TTC549 (cell line): Measurements from ENCODE around the gene MROH8.

Source experiments
- FAIRE-seq: peaks from 2 replicates; lab custom pipeline; 2012; peaks lifted over from hg19 to GRCh38; lab: Jason Lieb, UNC

The MROH8 gene

DNA sequence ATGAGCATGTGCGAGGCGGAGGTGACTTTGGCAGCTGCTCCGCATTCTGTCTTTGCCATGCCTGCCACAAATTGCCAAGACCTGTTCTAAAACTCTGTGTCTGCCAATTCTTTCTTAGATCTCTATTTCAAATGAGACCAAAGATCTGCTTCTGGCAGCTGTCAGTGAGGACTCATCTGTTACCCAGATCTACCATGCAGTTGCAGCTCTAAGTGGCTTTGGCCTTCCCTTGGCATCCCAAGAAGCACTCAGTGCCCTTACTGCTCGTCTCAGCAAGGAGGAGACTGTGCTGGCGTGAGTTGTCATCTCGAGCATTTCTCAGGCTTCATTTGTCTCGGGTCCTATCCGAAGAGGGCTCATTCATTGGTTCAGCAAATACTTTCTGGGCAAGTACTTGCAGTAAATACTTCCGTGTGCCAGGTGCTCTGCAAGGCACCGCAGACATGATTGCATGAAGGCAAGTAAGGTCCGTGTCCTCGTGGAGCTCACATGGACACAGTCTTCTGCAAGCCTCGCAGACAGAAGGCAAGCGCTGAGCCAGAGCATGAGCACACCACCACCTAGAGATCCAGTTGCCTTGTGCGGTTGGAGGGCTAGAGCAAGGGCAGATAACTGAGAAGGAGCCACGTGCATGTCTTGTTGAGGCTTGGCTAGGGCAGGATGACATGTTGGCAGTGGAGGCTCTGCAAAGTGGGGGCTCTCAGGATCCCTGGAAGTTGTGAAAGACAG, 19.7 kb upstream of the MROH8 start:
- FAIRE-seq, result no peak

- no peak for FAIRE-seq
These were observed 15.5 kb upstream of the MROH8 start for GRCh38 chr20:37194621-37195417.

- FAIRE-seq, result no peak
These were observed 14.5 kb upstream of the MROH8 start for GRCh38 chr20:37193821-37194220.

GRCh38 chr20:37193226-37193625, 13.9 kb upstream of the MROH8 start:
- FAIRE-seq, result no peak

GRCh38 chr20:37192137-37192854, 12.9 kb upstream of the MROH8 start:
- FAIRE-seq, result peak; percentile 17

DNA sequence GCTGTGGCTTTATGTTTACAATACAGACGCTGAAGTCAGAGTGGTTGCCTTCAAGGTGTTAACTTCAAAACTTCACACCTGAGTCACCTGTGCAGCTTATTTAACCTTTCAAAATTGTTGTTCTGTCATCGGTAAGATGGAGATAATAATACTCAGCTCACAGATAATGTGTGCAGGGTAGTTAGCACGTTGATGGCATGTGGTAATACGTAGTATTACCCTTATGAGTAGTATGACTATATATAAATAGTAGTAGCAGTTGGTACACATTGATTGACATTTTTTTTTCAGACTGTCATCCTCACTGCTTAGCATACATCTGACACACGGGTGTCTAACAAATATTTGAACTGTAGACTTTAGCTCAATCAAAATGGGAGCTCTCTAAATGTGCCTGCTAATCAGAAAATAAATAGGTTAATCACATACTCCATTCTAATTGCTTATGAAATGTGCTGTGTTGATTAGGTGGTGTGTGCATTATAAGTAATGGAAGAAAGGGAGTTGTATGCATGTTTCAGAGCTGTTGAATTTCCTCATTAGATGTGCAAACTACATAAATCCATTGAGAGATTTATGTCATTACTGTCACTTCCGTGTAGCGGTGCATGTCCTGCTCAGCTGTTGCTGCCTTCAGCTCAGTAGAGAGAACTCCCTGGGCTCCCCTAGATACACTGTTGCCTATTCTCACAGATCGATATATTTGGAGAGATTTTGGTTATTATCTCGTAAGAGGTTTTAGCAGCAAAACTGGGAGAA, 11.2 kb upstream of the MROH8 start:
- FAIRE-seq, result no peak

GRCh38 chr20:37189416-37190016, 10.2 kb upstream of the MROH8 start:
- no peak for FAIRE-seq

DNA sequence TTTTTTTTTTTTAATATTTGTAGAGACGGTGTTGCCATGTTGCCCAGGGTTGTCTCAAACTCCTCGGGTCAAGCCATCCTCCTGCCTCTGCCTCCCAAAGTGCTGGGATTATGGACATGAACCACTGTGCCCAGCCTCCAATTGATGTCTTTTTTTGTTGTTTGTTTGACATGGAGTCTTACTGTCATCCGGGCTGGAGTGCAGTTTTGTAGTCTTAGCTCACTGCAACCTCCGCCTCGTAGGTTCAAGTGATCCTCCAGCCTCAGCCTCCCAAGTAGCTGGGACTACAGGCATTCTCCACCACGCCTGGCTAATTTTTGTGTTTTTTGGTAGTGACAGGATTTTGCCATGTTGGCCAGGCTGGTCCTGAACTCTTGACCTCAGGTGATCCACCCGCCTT, 9.4 kb upstream of the MROH8 start:
- no peak for FAIRE-seq

- no peak for FAIRE-seq
These were observed 6.3 kb upstream of the MROH8 start for GRCh38 chr20:37185686-37186085.

DNA sequence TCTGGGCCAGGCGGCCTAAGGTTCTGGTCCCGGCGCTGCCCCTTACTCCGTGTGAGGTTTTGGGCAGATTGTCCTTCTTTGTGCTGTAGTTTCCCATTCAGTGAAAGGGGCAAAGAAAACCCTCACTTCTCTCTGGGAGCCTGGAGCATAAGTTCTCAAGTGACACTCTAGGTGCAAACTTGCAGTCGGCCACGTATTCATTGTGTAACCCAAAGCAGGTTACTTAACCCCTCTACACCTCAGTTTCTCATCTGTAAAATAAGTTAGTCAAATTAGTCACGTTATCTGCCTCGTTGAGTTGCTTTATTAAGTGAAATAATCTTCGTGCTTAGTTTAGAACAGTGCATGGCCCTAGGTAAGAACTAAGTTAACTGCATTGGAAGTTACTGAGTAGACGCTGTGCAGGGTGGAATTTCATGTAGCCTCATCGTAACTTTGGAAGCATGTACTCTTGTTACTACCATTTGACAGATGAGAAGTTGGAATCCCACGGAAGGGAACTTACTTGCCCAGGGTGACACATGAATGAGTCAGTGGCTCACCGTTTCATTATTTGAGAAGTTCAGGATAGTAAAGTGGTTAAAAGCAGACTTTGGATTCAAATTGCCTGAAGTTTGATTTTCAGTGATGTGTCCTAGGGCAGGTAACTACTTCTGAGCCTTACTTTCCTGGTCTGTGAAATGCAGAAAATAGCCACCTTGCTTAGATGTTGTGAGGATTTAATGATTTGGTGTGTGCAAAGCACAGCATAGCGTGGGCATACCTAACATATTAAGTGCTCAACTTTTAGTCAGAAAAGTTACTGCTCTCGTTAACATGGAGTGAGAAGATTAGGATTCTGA, 556 bp upstream of the MROH8 start:
- no peak for FAIRE-seq

DNA sequence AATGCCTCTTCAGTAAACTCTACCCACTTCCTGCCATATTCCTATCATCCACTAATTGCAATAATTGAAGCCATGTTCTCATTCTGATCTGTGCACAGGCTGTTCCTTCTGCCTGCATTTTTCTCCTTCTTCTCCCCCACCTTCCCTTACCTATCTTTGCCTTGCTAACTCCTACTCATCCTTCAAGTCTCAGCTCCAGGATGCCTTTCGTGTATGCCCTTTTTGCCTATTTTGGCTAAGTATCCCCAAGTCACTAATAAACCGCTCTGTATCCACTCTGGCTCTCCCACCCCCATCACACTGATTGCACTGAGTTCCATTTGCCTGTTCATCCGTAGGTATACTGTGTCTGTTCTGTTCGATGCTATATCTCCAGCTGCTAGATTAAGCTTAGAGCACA, 6.5 kb downstream of the MROH8 start:
- FAIRE-seq, result no peak

DNA sequence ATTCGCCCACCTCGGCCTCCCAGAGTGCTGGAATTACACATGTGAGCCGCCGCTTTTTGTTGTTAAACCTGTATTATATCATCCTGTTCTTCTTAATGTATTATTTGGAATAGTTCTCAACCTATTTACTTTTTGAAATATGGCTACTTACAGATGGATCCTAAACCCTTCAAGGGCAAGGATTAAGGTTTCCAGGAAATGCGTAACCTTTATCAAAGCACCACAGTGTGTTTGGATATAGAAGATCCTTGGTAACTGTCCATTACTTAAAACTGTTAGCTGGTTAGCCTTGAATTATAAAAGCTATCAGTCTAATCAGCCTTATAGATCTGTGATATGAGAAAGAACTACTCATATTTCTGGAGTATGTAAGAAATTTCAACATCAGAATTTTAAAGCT, 12.5 kb downstream of the MROH8 start:
- no peak for FAIRE-seq

- no peak for FAIRE-seq
These were observed 14.3 kb downstream of the MROH8 start for GRCh38 chr20:37165031-37165430.

DNA sequence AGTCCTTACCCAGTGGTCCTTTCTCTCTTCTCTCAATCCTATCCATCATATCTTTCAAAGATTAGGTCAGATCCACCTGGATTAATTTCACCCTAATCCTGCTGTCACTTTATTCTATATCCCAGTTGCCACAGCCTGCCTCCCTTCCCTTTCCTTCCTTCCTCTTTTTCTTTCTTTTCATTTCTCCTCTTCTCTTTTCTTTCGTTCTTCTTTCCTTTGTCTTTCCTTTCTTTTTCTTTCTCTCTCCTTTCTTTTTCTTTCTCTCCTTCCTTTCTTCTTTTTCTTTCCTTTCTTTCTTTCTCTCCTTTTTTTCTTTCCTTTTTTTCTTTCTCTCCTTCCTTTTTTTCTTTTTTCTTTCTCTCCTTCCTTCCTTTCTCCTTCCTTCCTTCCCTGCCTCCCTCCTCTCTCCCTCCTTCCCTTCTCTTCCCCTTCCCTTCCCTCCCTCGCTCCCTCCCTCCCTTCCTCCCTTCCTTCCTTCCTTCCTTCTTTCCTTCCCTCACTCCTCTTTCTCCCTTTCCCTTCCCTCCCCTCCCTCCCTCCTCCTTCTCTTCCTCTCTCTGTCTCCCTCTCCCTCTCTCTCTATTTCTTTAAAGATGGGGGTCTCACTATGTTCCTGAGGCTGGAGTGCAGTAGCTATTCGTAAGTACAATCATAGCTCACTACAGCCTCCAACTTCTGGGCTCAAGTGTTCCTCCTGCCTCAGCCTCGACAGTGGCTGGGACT, 15.4 kb downstream of the MROH8 start:
- no peak for FAIRE-seq

GRCh38 chr20:37162646-37163045, 16.7 kb downstream of the MROH8 start:
- FAIRE-seq, result no peak

- no peak for FAIRE-seq
These were observed 17.4 kb downstream of the MROH8 start for GRCh38 chr20:37161830-37162549.

GRCh38 chr20:37160683-37161082, 18.7 kb downstream of the MROH8 start:
- FAIRE-seq, result no peak

GRCh38 chr20:37158248-37158647, 21.1 kb downstream of the MROH8 start:
- FAIRE-seq, result no peak

DNA sequence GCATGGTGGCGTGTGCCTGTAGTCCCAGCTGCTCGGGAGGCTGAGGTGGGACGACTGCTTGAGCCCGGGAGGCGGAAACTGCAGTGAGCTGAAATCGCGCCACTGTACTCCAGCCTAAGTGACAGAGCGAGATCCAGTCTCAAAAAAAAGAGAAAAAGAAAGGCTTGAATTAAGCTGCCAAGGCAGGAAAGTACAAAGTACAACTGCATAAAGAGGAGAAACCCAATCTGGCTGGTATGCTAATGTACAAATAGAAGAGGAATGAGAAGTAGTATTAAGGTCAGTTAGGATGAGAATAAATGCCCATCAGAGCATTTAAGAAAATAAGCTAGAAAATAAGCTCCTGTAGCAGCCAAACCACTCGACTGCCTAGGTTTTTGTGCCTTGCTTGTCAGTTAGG, 23.4 kb downstream of the MROH8 start:
- FAIRE-seq, result no peak
